Measurements from ENCODE around the gene CMTR2.
"Not testable (repeated sequence)": the region's sequence is repeated elsewhere in the genome, so short reads cannot be mapped to it uniquely, and the experiment has no call there.

Gene CMTR2, protein sequence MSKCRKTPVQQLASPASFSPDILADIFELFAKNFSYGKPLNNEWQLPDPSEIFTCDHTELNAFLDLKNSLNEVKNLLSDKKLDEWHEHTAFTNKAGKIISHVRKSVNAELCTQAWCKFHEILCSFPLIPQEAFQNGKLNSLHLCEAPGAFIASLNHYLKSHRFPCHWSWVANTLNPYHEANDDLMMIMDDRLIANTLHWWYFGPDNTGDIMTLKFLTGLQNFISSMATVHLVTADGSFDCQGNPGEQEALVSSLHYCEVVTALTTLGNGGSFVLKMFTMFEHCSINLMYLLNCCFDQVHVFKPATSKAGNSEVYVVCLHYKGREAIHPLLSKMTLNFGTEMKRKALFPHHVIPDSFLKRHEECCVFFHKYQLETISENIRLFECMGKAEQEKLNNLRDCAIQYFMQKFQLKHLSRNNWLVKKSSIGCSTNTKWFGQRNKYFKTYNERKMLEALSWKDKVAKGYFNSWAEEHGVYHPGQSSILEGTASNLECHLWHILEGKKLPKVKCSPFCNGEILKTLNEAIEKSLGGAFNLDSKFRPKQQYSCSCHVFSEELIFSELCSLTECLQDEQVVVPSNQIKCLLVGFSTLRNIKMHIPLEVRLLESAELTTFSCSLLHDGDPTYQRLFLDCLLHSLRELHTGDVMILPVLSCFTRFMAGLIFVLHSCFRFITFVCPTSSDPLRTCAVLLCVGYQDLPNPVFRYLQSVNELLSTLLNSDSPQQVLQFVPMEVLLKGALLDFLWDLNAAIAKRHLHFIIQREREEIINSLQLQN

DNA sequence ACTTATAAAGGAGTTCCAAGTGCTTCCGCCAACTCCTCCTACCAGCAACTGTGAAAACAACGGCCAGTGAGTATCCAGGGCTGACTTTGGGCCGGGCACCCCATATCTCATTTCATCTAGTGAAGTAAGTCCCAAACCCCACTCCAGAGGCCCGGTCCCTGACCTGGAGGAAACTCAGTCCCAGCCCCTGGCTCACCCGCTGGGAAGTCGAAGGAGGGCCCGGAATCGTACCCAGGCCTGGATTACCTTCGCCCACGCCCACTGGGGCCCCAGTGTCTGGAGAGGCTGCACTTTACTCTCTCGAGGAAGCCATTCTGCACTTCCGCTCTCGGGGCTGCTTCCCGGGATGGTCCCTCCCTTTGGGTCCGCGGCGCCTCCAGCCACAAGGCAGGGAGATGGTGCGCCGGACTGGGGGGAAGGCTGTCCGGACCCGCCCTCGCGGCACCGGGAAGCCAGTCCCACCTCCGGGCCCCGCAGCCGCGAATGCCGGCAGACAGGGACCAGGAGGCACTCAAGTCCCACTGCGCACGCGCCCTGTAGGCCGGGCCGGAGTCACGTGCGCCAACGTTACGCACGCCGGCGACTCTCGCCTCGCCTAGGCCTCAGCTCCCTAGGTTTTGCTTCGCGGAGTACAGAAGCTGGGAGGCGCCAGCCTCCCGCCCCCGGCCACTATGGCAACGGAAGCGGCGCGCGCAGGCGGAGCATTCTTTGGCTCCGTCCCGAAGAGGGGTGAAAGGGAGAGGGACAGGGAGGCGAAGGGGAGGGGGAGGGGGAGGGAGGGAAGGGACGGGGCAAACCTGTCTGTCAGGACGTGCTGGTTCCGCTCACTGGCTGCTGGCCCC, at the start of gene CMTR2:
TSS of gene CMTR2 (minus strand) at position 513 of the 842 bp plus-strand sequence. CDS start 3,482 bp downstream, outside the sequence.
- peak; percentile 83 for DNase-seq

GRCh38 chr16:71338632-71339031, 49.4 kb upstream of the CMTR2 start:
- DNase-seq, result no peak

GRCh38 chr16:71338193-71338592, 49.0 kb upstream of the CMTR2 start:
- DNase-seq, result no peak

DNA sequence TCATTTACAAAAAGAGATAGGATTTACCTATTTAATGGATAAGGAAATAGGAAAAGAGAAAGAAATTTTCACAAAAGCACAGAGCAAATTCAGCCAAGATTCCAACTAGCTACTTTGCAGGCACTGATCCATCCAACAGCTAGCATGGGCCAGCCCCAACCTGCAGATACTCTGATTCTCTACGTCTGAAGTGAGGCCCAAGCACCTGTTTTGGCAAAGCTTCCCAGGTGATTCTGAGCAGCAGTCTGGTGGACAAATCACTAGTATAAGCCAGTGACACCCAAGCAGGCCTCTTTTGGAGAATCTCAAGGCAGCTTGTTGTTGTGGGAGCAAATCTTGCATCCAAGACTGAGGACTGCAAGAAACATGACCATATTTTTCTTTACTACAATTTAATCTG, 48.4 kb upstream of the CMTR2 start:
- no peak for DNase-seq

- DNase-seq, result no peak
These were observed 38.9 kb upstream of the CMTR2 start for GRCh38 chr16:71328151-71328550.

DNA sequence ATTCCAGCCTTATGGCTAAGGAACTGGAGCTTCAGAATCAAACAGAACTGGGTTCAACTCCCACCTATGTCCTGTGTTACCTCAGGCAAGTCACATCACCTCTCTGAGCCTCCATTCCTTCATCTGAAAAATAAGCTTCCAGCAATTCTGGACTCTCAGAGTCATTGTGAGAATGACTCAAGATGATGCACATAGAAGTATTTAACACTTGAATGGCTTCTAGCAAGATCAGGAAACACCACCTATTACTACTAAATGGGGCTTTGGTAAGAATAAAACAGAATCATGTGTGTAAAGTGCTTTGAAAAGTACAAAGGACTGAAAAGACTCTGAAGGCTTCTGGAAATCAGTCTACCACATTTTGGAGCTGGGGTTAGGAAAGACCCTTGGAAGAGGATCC, 38.5 kb upstream of the CMTR2 start:
- no peak for DNase-seq

- DNase-seq, result no peak
These were observed 30.8 kb upstream of the CMTR2 start for GRCh38 chr16:71319999-71320398.

DNA sequence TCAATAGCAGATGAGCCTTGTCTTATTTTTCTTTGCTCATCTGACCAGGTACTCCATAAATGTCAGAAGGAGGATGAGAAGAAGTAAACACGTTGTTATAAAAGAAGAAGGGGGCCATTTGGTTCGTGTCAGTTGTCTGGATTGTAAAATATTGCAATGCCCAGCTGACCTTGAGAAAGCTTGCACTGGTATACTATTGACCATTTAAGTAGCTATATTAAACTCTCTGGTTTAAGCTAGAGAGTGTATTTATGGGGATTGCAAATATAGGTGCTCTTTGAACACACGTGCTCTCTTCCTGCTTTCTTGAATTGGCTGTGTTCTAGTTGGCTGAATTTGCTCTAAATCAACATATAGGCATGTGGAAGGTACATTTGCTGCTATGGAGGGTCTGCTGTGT, 26.1 kb upstream of the CMTR2 start:
- no peak for DNase-seq

DNA sequence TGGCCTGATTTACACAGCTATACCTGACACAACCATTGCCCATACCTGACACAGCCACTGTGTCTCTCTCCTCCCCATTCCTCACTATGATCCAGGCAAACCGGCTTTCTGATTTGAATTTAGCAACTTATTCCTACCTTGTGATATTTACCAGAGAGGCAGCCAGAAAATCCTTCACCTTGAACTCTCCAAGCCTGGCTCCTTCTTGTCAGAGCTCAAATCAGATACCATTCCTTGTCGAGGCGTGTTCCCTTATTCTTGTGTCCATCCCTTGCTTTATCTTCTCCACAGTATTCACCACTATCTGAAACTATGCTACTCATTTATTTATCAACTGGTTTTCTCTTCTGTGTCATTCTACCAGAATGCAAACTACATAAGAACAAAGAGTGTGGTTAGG, 24.4 kb upstream of the CMTR2 start:
- DNase-seq, result not testable (repeated sequence)

GRCh38 chr16:71311553-71312158, 22.5 kb upstream of the CMTR2 start:
- peak; percentile 8 for DNase-seq

DNA sequence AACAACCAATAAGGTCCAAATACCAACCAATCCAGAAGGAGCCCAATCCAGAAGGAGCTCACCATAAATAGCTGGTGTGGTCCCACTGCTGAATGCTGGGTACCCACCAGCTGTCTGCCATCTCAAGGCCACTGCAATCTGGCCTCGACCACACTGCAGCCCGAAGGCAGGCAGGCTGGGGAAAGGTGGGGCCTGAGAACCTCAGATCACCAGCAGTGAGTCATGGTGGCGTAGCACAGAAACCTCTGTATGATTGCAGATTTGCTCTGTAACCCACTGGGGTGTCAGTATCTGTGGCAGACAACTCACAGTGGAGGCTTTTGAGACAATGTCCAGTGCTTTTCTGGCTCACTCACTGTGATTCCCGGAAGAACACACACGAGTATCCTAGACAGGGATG, 14.7 kb upstream of the CMTR2 start:
- no peak for DNase-seq

GRCh38 chr16:71297341-71297634, 8.1 kb upstream of the CMTR2 start:
- DNase-seq, result no peak

GRCh38 chr16:71296584-71297340, 7.6 kb upstream of the CMTR2 start:
- no peak for DNase-seq

- no peak for DNase-seq
These were observed 6.7 kb upstream of the CMTR2 start for GRCh38 chr16:71295950-71296349.

DNA sequence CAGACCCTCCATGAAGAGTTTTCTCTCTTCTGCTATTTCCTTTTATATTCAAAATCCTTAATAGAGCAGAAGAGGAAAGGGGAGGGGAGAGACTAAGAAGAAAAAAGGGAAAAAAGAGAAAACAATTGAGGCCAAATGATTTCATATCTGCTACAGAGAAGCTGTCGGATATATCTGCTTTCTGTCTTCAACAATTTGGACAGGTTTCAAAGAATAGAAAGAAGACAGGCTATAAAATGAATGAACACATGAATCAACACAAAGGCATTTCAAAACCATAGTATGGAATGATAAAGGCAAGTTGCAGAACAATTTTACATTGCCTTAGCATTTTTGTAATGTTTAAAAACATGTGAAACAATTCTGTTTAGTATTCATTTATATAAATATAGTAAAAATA, 4.7 kb upstream of the CMTR2 start:
- no peak for DNase-seq

DNA sequence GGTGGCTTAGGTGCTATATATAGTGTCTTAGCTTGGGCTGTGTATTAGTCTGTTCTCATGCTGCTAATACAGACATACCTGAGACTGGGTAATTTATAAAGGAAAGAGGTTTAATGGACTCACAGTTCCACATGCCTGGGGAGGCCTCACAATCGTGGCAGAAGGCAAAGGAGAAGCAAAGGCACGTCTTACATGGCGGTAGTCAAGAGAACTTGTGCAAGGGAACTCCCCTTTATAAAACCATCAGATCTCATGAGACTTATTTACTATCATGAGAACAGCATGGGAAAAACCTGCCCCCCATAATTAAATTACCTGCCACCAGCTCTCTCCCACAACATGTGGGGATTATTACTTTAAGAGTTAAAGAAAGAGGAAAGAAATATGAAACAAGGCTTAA, 2.9 kb upstream of the CMTR2 start:
- not testable (repeated sequence) for DNase-seq

- no peak for DNase-seq
These were observed 495 bp upstream of the CMTR2 start for GRCh38 chr16:71289732-71290062.

DNA sequence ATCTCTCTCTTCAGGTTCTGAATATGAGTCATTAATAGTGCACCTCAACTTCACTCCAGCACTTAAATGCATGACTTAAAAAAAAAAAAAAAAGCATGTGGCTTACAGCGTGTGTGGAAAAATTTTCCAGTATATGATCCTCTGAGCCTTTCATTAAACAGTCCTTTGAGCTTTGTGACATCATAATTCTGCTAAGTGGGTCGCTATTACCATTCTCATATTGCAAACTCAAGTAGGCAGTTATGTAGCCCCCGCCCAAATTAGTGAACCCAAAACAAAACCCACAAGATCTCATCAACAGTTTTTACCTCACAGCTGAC, 672 bp downstream of the CMTR2 start:
- no peak for DNase-seq

DNA sequence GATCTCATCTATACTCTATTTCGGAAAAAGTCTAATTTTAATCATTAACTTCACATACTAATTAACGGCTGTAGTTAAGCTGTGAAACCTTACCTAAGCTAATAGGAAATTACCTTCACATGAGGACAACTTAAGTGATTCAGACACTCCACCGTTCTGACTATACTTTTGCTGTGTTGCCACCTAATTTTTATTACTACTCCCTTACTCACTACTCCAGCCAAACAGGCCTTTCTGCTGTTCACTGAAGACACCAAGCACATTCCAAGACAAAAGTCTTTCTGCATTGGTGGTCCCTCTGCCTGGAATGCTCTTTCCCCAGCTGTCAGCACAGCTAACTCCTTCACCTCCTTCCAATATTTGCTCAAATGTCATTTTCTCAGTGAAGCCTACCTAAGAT, 1.3 kb downstream of the CMTR2 start:
- no peak for DNase-seq

GRCh38 chr16:71287454-71287853, 1.7 kb downstream of the CMTR2 start:
- no peak for DNase-seq

GRCh38 chr16:71283612-71284011, 5.6 kb downstream of the CMTR2 start:
- DNase-seq, result no peak

- DNase-seq, result no peak
These were observed 6.3 kb downstream of the CMTR2 start for GRCh38 chr16:71282943-71283342.
